ENCODE data around the gene ROBO4. TPM values are rescaled to one million over a fixed set of nuclear protein-coding genes. Genes with fewer than 3 reads are reported as not detected.

ROBO4 gene
- total RNA-seq, 1 donor from 2014 or later: 521 TPM

DNA sequence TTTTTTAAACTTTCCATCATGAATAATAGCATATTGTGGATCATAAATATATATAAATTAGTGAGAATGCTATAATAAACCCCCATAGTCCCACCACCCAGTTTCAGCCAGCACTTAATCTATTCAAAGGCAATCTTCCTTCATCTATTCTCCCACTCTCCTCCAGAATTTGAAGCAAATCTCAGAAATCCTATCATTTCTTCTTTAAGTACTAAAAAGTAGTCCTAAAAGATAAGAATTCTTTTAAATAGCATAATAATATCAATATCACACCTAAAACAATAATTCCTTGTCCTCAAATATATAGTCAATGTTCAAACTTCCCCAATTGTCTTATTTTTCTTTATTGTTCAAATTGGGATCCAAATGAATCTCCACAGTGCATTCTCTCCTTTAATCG lies 57.0 kb downstream of the ROBO4 start:
- no peak for DNase-seq

DNA sequence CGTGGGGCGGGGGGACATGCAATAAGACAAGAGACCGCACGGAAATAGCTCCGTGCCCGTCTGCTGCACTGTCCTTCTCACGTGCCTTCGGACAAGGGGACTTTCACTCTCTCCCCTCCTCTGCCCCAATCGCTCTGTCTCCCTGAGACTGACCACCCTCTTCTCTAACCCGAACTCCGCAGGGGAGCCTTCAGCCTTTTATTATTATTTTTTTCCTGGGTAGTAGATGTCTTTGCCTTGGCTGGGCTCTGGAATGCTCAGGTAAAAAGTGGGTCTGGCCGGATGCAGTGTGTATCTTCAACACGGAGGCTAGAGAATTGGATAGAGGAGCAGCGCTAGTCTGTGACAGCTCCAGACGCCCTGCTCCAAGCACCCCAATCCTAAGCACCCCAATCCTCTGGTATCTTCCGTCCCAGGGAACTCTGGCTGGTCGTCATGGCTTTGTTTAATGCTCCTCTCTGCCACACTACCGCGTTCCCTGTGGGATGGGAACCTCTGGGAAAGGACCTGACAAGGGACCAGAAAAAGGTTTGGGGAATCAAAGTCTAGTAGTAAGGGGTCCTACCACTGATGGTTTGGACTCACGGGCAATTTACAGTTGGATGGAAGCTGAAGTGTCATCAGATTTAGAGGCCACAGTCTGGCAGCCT lies 57.6 kb downstream of the ROBO4 start:
- no peak for DNase-seq

DNA sequence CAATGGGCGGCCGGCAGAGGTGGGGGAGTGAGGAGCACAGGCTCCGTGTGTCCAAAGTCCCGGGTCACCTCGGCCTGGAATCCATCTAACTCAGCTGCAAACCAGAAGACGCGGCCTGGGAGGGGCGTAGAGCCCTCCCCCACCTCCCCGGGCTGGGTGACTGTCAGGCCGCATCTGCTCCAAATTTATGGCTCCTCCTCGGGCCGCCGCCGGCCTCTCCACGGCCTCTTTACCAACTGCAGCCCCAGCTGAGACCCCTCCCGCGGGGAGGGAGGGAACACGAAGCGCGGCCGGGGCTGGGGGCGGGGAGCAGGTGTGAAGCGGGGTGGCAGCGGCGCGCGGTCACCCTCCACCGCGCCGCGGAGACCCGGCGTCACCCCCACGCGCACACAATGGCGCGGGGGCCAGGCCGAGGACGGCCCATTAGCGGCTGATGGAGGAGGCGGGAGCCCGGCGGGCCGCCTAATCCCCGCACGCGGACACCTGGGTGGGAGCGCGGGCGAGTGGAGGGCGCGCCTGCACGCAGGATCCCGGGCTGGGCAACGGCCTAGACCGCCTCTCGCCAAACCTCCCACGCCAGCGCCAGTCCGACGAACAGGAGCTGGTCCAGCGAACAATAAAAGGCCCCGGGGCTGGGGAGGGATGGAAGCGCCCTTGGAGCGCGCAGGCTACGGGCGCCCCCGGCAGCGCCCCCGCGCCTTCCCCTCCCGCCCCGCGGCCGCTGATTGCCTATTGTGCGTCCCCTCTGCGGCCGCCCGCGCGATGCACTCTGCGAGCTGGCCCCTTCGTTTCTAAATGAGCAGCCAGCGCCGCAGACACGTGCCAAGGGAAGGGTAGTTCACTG lies 58.3 kb downstream of the ROBO4 start:
- peak; percentile 13 for DNase-seq

DNA sequence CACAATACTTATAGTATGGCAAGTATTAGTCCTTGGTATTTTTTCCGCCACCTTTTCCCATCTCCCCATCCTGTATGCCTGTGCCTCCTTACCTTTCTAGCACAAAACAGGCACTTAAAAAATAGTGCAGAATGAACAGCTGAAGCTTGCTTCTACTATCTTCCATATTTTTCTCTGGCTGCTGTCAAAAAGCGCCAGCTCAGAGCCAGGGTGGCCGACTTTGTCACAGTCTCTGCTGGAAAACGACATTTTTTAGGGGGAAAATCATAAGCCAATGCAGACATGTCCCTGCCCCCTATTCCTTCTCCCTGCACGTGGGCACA lies 58.9 kb downstream of the ROBO4 start:
- DNase-seq: no peak

DNA sequence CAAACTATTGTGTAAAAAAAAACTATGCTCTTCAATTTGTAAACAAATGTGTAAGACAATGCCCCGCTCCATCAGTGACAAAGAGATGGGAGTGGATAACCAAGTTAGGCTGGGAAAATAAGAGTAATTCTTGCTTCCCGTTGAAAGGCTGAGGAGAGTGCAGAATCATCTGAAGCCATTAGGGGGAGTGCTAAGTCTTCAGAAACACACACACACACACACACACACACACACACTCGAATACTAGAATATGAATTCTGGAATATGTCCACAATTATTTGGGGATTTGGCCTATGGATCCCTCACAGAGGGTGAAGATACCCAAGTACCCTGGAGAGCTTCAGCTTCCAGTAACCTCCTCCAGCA lies 60.2 kb downstream of the ROBO4 start:
- DNase-seq: peak; percentile 92

DNA sequence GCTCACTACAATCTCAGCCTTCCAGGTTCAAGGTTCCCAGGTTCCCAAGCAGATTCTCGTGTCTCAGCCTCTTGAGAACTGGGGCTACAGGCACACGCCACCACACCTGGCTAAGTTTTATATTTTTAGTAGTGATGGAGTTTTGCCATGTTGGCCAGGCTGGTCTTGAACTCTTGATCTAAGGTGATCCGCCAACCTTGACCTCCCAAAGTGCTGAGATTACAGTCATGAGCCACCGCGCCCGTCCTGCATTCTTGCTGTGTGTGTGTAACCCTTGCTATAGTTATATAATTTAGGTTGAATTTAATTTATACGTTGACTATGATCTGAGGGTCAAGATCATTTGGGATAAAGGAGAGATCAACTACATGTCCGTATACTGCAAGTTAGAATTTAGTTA lies 61.7 kb downstream of the ROBO4 start:
- no peak for DNase-seq

DNA sequence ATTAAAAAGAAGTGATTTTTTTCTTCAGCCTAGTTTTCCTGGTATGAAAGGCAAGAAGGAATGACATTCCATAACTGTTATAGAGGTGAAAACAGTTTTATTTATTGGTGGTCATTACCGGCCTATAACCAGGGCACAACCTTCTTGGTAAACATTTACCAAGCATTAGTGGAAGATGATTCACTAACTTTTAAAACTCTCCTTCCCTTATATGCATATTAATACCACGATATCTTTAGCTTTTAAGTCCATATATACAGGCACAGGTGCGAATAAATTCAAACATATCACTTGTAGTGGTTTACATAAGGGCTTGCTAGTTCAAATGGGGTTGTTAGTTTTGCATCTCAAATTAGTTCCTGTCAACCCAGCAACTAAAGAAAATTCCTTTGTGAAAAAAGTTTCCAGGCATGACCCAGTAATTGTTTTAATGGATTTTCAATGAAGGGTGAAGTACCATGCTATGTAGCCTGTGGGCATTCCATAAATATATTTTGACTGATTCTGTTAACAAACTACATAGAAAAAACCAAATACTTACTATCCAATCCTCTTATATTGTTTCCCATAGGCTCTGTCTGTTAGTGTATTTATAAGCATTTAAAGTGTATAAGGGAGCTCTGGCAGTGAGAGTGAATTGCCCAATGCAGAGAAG lies 63.0 kb downstream of the ROBO4 start:
- DNase-seq: no peak

Other genes starting within 250 kb of the ROBO4 start
- gene SIAE, start 224.1 kb downstream of the ROBO4 start, total RNA-seq: 20.8 and 22.0 TPM in 2 replicates
- gene SPA17, start 224.0 kb downstream of the ROBO4 start, total RNA-seq: 5.8 and 6.9 TPM in 2 replicates
- 0.51 and 1.3 TPM in 2 replicates for gene NRGN, start 157.9 kb downstream of the ROBO4 start, total RNA-seq
- gene VSIG2, start 145.6 kb downstream of the ROBO4 start, total RNA-seq: 0.23 and 0.51 TPM in 2 replicates
- gene ESAM, start 135.6 kb downstream of the ROBO4 start, total RNA-seq: 84.4 and 95.4 TPM in 2 replicates
- 7.8 and 11.9 TPM in 2 replicates for gene MSANTD2, start 97.5 kb downstream of the ROBO4 start, total RNA-seq
- gene ROBO3, start 32.4 kb downstream of the ROBO4 start, total RNA-seq: 8.8 and 17.2 TPM in 2 replicates
- not detected in 2 replicates for gene HEPN1, start 21.4 kb upstream of the ROBO4 start, total RNA-seq
- gene HEPACAM, start 38.2 kb upstream of the ROBO4 start, total RNA-seq: under 0.01 TPM in 1 of 2 replicates, not detected in the other
- gene CCDC15, start 56.3 kb upstream of the ROBO4 start, total RNA-seq: 1.5 and 2.9 TPM in 2 replicates
- gene SLC37A2, start 165.4 kb upstream of the ROBO4 start, total RNA-seq: 0.51 and 0.70 TPM in 2 replicates
- 23.1 and 24.2 TPM in 2 replicates for gene TMEM218, start 213.8 kb upstream of the ROBO4 start, total RNA-seq